Trophoblast cell (in vitro differentiated cells and primary cell): ENCODE results near the gene MAML3.
A peak's percentile ranks its signal among the peaks of the same experiment; 100 is the strongest.

Experiments
- DNase-seq, 2 donors: peaks; one replicate each; pipeline ENCODE4 v3.0.0-alpha.2; 2016
- H2AFZ ChIP-seq: 2 replicates; pipeline ENCODE4 v1.6.1; 2013; ENCODE audit warnings: low read length, moderate library complexity, mild to moderate bottlenecking; ENCODE audit not compliant: insufficient read depth, poor library complexity
- H2AK5ac ChIP-seq: 2 replicates; pipeline ENCODE4 v1.6.1; 2013; ENCODE audit warnings: mild to moderate bottlenecking, low read length
- H2BK120ac ChIP-seq: 2 replicates; pipeline ENCODE4 v1.6.1; 2013; ENCODE audit warnings: low read length, mild to moderate bottlenecking, moderate library complexity; ENCODE audit not compliant: insufficient read depth, poor library complexity
- H2BK12ac ChIP-seq: 2 replicates; pipeline ENCODE4 v1.6.1; 2013; ENCODE audit warnings: mild to moderate bottlenecking, low read length, moderate library complexity
- H2BK5ac ChIP-seq: 2 replicates; pipeline ENCODE4 v1.6.1; 2013; ENCODE audit warnings: low read length, low read depth, moderate library complexity, mild to moderate bottlenecking; ENCODE audit not compliant: poor library complexity
- H3K14ac ChIP-seq: 2 replicates; pipeline ENCODE4 v1.6.1; 2013; ENCODE audit warnings: mild to moderate bottlenecking, low read length
- H3K18ac ChIP-seq: 2 replicates; pipeline ENCODE4 v1.6.1; 2013; ENCODE audit warnings: mild to moderate bottlenecking, low read length
- H3K23ac ChIP-seq: 2 replicates; pipeline ENCODE4 v1.6.1; 2013; ENCODE audit warnings: low read length
- H3K27ac ChIP-seq: 2 replicates; pipeline ENCODE4 v1.5.1; 2013; ENCODE audit warnings: low read depth, mild to moderate bottlenecking, inconsistent platforms, low read length, moderate library complexity
- H3K27me3 ChIP-seq: 2 replicates; pipeline ENCODE4 v1.6.1; 2013; ENCODE audit warnings: inconsistent platforms, mild to moderate bottlenecking, low read length, moderate library complexity; ENCODE audit not compliant: insufficient read depth
- H3K36me3 ChIP-seq, 2 experiments: 1 replicate in 1 of 2; 2 replicates in 1 of 2; pipeline ENCODE4 v1.6.1; 2013; ENCODE audit warnings: low read length in 2 of 2, mild to moderate bottlenecking in 2 of 2, moderate library complexity in 1 of 2; ENCODE audit not compliant: insufficient read depth in 2 of 2, control insufficient read depth in 1 of 2
- H3K4ac ChIP-seq: 2 replicates; pipeline ENCODE4 v1.6.1; 2013; ENCODE audit warnings: low read depth, mild to moderate bottlenecking, low read length, moderate library complexity
- H3K4me1 ChIP-seq, 2 experiments: 1 replicate in 1 of 2; 2 replicates in 1 of 2; pipeline ENCODE4 v1.6.1; 2013; ENCODE audit warnings: low read length in 2 of 2, mild to moderate bottlenecking in 2 of 2, moderate library complexity in 1 of 2; ENCODE audit not compliant: insufficient read depth in 2 of 2, control insufficient read depth in 1 of 2
- H3K4me2 ChIP-seq: 2 replicates; pipeline ENCODE4 v1.6.1; 2013; ENCODE audit warnings: inconsistent platforms, mild to moderate bottlenecking, low read length, moderate library complexity
- H3K4me3 ChIP-seq: 2 replicates; pipeline ENCODE4 v1.5.1; 2013; ENCODE audit warnings: mild to moderate bottlenecking, low read depth, low read length, inconsistent platforms
- H3K79me1 ChIP-seq: one replicate; pipeline ENCODE4 v1.6.1; 2013; ENCODE audit warnings: low read length
- H3K79me2 ChIP-seq: 2 replicates; pipeline ENCODE4 v1.6.1; 2013; ENCODE audit warnings: low read length, mild to moderate bottlenecking; ENCODE audit not compliant: control insufficient read depth, insufficient read depth, poor library complexity
- H3K9ac ChIP-seq: 2 replicates; pipeline ENCODE4 v1.6.1; 2013; ENCODE audit warnings: mild to moderate bottlenecking, low read length
- H3K9me3 ChIP-seq: 2 replicates; pipeline ENCODE4 v1.6.1; 2013; ENCODE audit warnings: low read depth, mild to moderate bottlenecking, control low read depth, inconsistent platforms, low read length; ENCODE audit not compliant: insufficient read depth
- H4K12ac ChIP-seq: 2 replicates; pipeline ENCODE4 v1.6.1; 2013; ENCODE audit warnings: low read depth, mild to moderate bottlenecking, low read length, moderate library complexity
- H4K8ac ChIP-seq: 2 replicates; pipeline ENCODE4 v1.6.1; 2013; ENCODE audit warnings: low read depth, mild to moderate bottlenecking, low read length, moderate library complexity
- H4K91ac ChIP-seq: one replicate; pipeline ENCODE4 v1.6.1; 2013; ENCODE audit warnings: low read depth, mild to moderate bottlenecking, low read length, moderate library complexity
- WGBS: extraction: QIAGEN DNeasy Blood & Tissue Kit; methylation state at CpG from one replicate; pipeline ENCODE4 v1.1.7; 2013; ENCODE audit warnings: missing lambda C conversion rate; ENCODE audit not compliant: insufficient read length, insufficient coverage; ENCODE audit errors: extremely low coverage; 5-methylcytosine and 5-hydroxymethylcytosine counted together

Gene MAML3

DNA sequence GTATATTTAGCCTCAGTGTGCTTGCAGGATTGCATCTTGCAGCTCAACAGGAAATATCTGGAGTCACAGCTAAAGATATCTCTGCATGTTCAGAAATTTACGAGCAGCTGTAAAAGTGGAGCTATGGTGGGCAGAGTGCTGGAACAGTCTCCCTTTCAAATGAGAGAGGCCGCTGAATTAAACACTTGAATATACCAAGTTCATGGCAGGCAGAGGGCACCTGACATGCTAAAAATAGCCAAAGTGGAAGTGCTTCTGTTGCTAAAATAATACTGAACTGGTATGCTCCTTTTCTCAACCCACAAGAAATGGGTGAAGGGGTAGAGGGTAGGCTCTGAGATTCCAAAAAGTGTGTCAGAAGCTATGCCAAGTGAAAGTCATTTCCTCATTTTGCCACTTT is 390.3 kb downstream of the MAML3 start:
- DNase-seq = no peak
- H3K4me2 ChIP-seq = no peak overlapping the region
- H4K12ac ChIP-seq = no peak overlapping the region
- H3K9me3 ChIP-seq = no peaks in the 10 kb centered on the region
- no peak overlapping the region for H3K14ac ChIP-seq
- H3K27me3 ChIP-seq = no peaks in the 10 kb centered on the region
- H2BK5ac ChIP-seq = no peak overlapping the region
- no peak overlapping the region for H3K27ac ChIP-seq
- H3K79me2 ChIP-seq = no peaks in the 10 kb centered on the region
- H3K9ac ChIP-seq = no peak overlapping the region
- no peak overlapping the region for H4K8ac ChIP-seq
- no peak overlapping the region for H2AFZ ChIP-seq
- H3K79me1 ChIP-seq = peaks cover 2% of the 10 kb centered on the region
- H3K23ac ChIP-seq = no peak overlapping the region
- no peak overlapping the region for H2BK120ac ChIP-seq
- no peak overlapping the region for H2AK5ac ChIP-seq
- H3K4ac ChIP-seq = no peak overlapping the region
- H3K36me3 ChIP-seq = no peaks in the 10 kb centered on the region
- no CpG with 5 or more reads among the region's 2 CpGs for WGBS
- no peak overlapping the region for H4K91ac ChIP-seq
- no peak overlapping the region for H2BK12ac ChIP-seq
- peaks cover 5 to 7% of the 10 kb centered on the region in 2 experiments for H3K4me1 ChIP-seq
- no peak overlapping the region for H3K18ac ChIP-seq
- H3K4me3 ChIP-seq = no peak overlapping the region

DNA sequence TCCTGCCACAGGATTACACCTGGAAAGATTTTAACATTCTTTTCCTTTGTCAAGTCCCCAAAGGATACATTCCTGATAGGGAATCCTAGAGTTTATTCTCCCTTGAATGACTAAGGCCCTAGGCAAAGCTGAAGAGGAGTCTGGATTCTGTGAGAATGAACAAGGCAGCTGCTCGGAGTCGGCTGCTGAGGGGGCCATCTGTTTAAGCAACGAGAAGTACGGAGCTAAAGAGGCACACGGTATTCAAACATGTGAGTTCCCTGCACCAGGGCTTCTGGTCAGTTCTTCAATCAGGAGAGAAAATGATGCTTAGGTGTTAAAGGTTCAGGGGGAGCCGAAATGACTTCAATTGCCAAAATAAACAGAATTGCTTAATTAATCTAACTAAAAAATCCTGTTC is 390.8 kb downstream of the MAML3 start:
- no CpG with 5 or more reads among the region's 6 CpGs for WGBS
- Histone ChIP-seq H3K4me3 (no peak overlapping the region), H3K23ac (no peak overlapping the region), H4K91ac (no peak overlapping the region), H4K8ac (no peak overlapping the region), H2AFZ (no peak overlapping the region), H2BK120ac (no peak overlapping the region), H4K12ac (no peak overlapping the region), H2AK5ac (no peak overlapping the region), H3K14ac (no peak overlapping the region), H3K4ac (no peak overlapping the region), H3K79me2 (no peaks in the 10 kb centered on the region), H3K4me2 (no peak overlapping the region), H3K27me3 (no peaks in the 10 kb centered on the region), H3K9ac (no peak overlapping the region), H2BK12ac (no peak overlapping the region), H3K18ac (no peak overlapping the region), H2BK5ac (no peak overlapping the region), H3K36me3 (no peaks in the 10 kb centered on the region), H3K4me1 (peaks cover 5 to 7% of the 10 kb centered on the region in 2 experiments), H3K79me1 (peaks cover 2% of the 10 kb centered on the region), H3K9me3 (no peaks in the 10 kb centered on the region), H3K27ac (no peak overlapping the region)
- no peak for DNase-seq

DNA sequence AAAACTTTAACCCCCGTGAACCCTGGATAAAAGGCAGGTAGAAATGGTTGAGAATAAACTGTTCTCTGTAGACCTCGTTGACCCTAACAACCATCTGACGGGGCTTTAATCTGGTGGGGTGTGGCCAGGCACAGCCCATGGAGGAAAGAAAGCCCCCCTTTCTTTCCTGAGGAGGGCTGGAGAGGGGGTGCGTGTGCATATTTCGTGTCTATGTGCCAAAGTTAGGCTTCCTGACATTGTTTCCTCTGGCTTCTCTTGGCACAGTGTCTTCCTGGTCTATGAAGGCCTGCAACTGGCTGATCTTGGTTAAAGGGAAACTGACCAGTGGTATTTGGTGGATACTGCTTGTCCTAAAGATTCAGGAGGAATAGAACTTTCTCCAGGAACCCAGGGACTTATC is 391.3 kb downstream of the MAML3 start:
- Histone ChIP-seq H2BK120ac (no peak overlapping the region), H3K9me3 (no peaks in the 10 kb centered on the region), H3K4ac (peak overlapping the region; percentile 48), H3K4me3 (no peak overlapping the region), H2BK12ac (no peak overlapping the region), H3K79me2 (no peaks in the 10 kb centered on the region), H3K18ac (peak overlapping the region; percentile 10), H2AFZ (no peak overlapping the region), H3K4me1 (peaks cover 5 to 7% of the 10 kb centered on the region in 2 experiments), H3K27me3 (no peaks in the 10 kb centered on the region), H3K36me3 (no peaks in the 10 kb centered on the region), H3K14ac (no peak overlapping the region), H4K8ac (no peak overlapping the region), H4K12ac (no peak overlapping the region), H3K4me2 (no peak overlapping the region), H4K91ac (no peak overlapping the region), H3K79me1 (peaks cover 2% of the 10 kb centered on the region), H2BK5ac (no peak overlapping the region), H3K27ac (no peak overlapping the region), H3K9ac (no peak overlapping the region), H3K23ac (no peak overlapping the region), H2AK5ac (no peak overlapping the region)
- DNase-seq = no peak
- no CpG with 5 or more reads among the region's 5 CpGs for WGBS

DNA sequence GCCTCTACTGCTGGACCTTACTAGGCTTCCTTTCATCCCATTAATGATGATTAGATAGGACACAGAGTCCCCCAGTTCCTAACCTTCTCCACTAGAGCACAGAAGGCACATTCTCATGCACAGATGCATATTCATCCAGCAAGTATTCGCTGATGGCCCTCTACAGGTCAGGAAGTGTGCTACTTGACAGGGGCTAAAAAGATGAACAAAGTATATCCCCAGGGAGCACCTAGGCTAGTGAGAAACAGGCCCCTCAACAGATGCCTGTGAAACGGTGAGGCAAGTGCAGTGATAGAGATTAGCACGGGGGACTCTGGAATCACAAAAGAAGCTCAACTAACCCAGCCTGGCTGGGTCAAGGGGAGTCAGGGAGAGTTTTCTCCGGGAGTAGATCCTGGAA is 392.5 kb downstream of the MAML3 start:
- H3K27ac ChIP-seq = no peak overlapping the region
- DNase-seq = peak in 1 of 2 donors; percentile 46
- no peak overlapping the region for H3K4me2 ChIP-seq
- H3K9me3 ChIP-seq = no peaks in the 10 kb centered on the region
- no peak overlapping the region for H3K23ac ChIP-seq
- H3K18ac ChIP-seq = no peak overlapping the region
- no peak overlapping the region for H3K14ac ChIP-seq
- H4K12ac ChIP-seq = no peak overlapping the region
- no peak overlapping the region for H2BK12ac ChIP-seq
- H2AK5ac ChIP-seq = no peak overlapping the region
- no CpG with 5 or more reads among the region's 4 CpGs for WGBS
- H2BK5ac ChIP-seq = no peak overlapping the region
- no peaks in the 10 kb centered on the region for H3K27me3 ChIP-seq
- no peak overlapping the region for H3K9ac ChIP-seq
- H3K79me1 ChIP-seq = peaks cover 2% of the 10 kb centered on the region
- no peaks in the 10 kb centered on the region for H3K79me2 ChIP-seq
- no peak overlapping the region for H2AFZ ChIP-seq
- H3K4ac ChIP-seq = no peak overlapping the region
- no peak overlapping the region for H4K91ac ChIP-seq
- no peak overlapping the region for H3K4me3 ChIP-seq
- peak overlapping the region; percentile 10 for H4K8ac ChIP-seq
- no peak overlapping the region for H2BK120ac ChIP-seq
- H3K36me3 ChIP-seq = no peaks in the 10 kb centered on the region
- H3K4me1 ChIP-seq = peaks cover 5 to 7% of the 10 kb centered on the region in 2 experiments
